ENCODE results near the gene SSRP1. TPM values are rescaled to one million over a fixed set of nuclear protein-coding genes. Genes with fewer than 3 reads are reported as not detected.

Gene SSRP1
- total RNA-seq, 1 donor from 2014 or later: 34.6 TPM

- no peaks in the 10 kb centered on the region for H3K27me3 ChIP-seq (ENCODE audit: low read depth)
- no peak overlapping the region for H3K4me3 ChIP-seq
- intact Hi-C loops (cut with micrococcal nuclease): no loop called here
- peaks cover 17% of the 10 kb centered on the region for H3K4me1 ChIP-seq
- peak overlapping the region; percentile 68 for H3K27ac ChIP-seq (replicated peaks)
- peaks cover 6% of the 10 kb centered on the region for H3K9me3 ChIP-seq (replicated peaks)
- H3K36me3 ChIP-seq: no peaks in the 10 kb centered on the region
- TF ChIP-seq CTCF (IDR thresholded peaks at IDR 0.05; ENCODE audit: borderline replicate concordance): no peak
- DNase-seq: no peak
Measured at GRCh38 chr11:57348052-57348451, 12.4 kb upstream of the SSRP1 start.

GRCh38 chr11:57347336-57347735 is 11.6 kb upstream of the SSRP1 start:
- intact Hi-C loops (cut with micrococcal nuclease): no loop called here
- Histone ChIP-seq H3K36me3 (no peaks in the 10 kb centered on the region), H3K9me3 (replicated peaks) (peaks cover 6% of the 10 kb centered on the region), H3K4me1 (peaks cover 17% of the 10 kb centered on the region), H3K4me3 (no peak overlapping the region), H3K27ac (replicated peaks) (peak overlapping the region; percentile 68), H3K27me3 (ENCODE audit: low read depth) (no peaks in the 10 kb centered on the region)
- TF ChIP-seq CTCF (IDR thresholded peaks at IDR 0.05; ENCODE audit: borderline replicate concordance): no peak
- DNase-seq: no peak

- DNase-seq: peak; percentile 58
- peak; percentile 91 for TF ChIP-seq CTCF (IDR thresholded peaks at IDR 0.05; ENCODE audit: borderline replicate concordance)
- Histone ChIP-seq H3K9me3 (replicated peaks) (no peaks in the 10 kb centered on the region), H3K4me3 (no peak overlapping the region), H3K27ac (replicated peaks) (no peak overlapping the region), H3K27me3 (ENCODE audit: low read depth) (peaks cover 7% of the 10 kb centered on the region), H3K36me3 (no peaks in the 10 kb centered on the region), H3K4me1 (peaks cover 17% of the 10 kb centered on the region)
- intact Hi-C loops (cut with micrococcal nuclease): no loop called here
Measured at GRCh38 chr11:57345555-57346211, 10.0 kb upstream of the SSRP1 start.

GRCh38 chr11:57344826-57345225 is 9.1 kb upstream of the SSRP1 start:
- Histone ChIP-seq H3K4me1 (peaks cover 11% of the 10 kb centered on the region), H3K4me3 (no peak overlapping the region), H3K9me3 (replicated peaks) (no peaks in the 10 kb centered on the region), H3K27me3 (ENCODE audit: low read depth) (peaks cover 7% of the 10 kb centered on the region), H3K27ac (replicated peaks) (no peak overlapping the region), H3K36me3 (no peaks in the 10 kb centered on the region)
- intact Hi-C loops (cut with micrococcal nuclease): no loop called here
- no peak for DNase-seq
- no peak for TF ChIP-seq CTCF (IDR thresholded peaks at IDR 0.05; ENCODE audit: borderline replicate concordance)

- H3K4me1 ChIP-seq: peaks cover 5% of the 10 kb centered on the region
- H3K9me3 ChIP-seq (replicated peaks): no peaks in the 10 kb centered on the region
- TF ChIP-seq CTCF (IDR thresholded peaks at IDR 0.05; ENCODE audit: borderline replicate concordance): no peak
- peaks cover 9% of the 10 kb centered on the region for H3K27me3 ChIP-seq (ENCODE audit: low read depth)
- H3K36me3 ChIP-seq: no peaks in the 10 kb centered on the region
- no peak overlapping the region for H3K27ac ChIP-seq (replicated peaks)
- no peak for DNase-seq
- no peak overlapping the region for H3K4me3 ChIP-seq
- intact Hi-C loops (cut with micrococcal nuclease): no loop called here
Measured at GRCh38 chr11:57343825-57344224, 8.1 kb upstream of the SSRP1 start.
